Measurements from ENCODE around the gene SNRNP200. TPM values are rescaled to one million over a fixed set of nuclear protein-coding genes. Genes with fewer than 3 reads are reported as not detected.
A peak's percentile ranks its signal among the peaks of the same experiment; 100 is the strongest.
"Not testable (repeated sequence)": the region's sequence is repeated elsewhere in the genome, so short reads cannot be mapped to it uniquely, and the experiment has no call there.

Gene SNRNP200
- total RNA-seq, 2 experiments from 2014 or later, result 196 to 202 TPM

- no peak for DNase-seq
- Mint-ChIP-seq H3K4me1 (peaks cover 42% of the 10 kb centered on the region), H3K9me3 (no peaks in the 10 kb centered on the region), H3K27me3 (peaks cover 2% of the 10 kb centered on the region), H3K36me3 (peaks cover 16% of the 10 kb centered on the region), H3K27ac (no peak overlapping the region), H3K4me3 (no peak overlapping the region)
These were observed 11.7 kb upstream of the SNRNP200 start for GRCh38 chr2:96316999-96317398.

DNA sequence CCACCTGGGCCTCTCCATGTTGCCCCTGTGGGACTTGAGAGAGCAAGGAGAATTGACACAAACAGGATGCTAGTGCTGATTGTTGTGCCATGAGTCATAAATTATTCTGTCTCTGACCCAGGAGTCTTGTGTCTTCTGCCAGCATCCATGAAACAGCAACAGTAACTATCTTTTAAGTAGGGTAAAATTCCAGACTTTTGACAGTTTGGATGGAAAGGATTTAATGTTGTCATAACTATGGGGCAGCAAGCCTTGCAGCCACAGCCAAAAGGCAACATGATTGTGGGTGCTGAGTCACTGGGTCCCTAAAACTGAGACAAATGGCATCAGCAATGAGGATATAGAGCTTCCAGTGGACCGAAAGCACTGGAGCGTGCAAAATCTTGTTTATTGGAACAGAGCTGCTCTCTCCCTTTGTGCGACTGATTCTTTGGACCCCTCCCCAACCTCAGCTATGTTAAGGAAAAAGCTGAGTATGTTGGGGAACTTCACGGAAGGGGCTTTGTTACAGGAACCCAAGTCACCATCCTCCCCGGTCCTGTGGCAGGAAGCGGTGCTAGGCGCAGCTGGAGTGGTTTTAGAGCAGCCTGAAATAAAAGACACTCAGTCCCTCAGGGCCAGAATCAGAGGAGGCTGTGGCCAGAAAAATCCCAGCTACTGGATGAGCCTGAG lies 10.2 kb upstream of the SNRNP200 start:
- Mint-ChIP-seq H3K27ac (peak overlapping the region; percentile 59), H3K4me1 (peaks cover 42% of the 10 kb centered on the region), H3K4me3 (no peak overlapping the region), H3K36me3 (peaks cover 15% of the 10 kb centered on the region), H3K27me3 (no peaks in the 10 kb centered on the region), H3K9me3 (no peaks in the 10 kb centered on the region)
- no peak for DNase-seq

DNA sequence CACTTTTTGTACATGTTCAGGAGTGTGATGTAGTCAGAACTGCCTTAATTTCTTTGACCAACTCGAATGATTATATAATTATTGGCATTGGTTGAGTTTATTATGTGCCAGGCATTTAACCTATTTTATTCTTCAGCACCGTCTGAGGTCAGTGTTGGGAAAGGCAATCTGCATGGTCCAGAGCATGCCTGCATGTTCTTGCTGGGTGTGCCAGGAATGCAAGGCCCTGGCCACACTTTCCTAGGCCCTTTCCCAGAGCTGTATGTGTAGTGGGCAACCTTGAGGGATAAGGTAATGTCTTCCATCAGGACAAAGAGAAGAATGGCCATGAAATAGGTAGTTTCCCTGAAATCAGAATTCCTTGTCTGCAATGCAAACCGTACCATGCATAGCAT lies 9.7 kb upstream of the SNRNP200 start:
- H3K27ac Mint-ChIP-seq, result no peak overlapping the region
- H3K27me3 Mint-ChIP-seq, result no peaks in the 10 kb centered on the region
- peaks cover 40% of the 10 kb centered on the region for H3K4me1 Mint-ChIP-seq
- H3K9me3 Mint-ChIP-seq, result no peaks in the 10 kb centered on the region
- H3K36me3 Mint-ChIP-seq, result peaks cover 15% of the 10 kb centered on the region
- no peak overlapping the region for H3K4me3 Mint-ChIP-seq
- DNase-seq, result no peak

- Mint-ChIP-seq H3K27ac (no peak overlapping the region), H3K27me3 (no peaks in the 10 kb centered on the region), H3K36me3 (peaks cover 21% of the 10 kb centered on the region), H3K9me3 (no peaks in the 10 kb centered on the region), H3K4me1 (peaks cover 33% of the 10 kb centered on the region), H3K4me3 (no peak overlapping the region)
- no peak for DNase-seq
These were observed 2.9 kb upstream of the SNRNP200 start for GRCh38 chr2:96308248-96308647.

GRCh38 chr2:96306370-96306769 lies 1.0 kb upstream of the SNRNP200 start:
- peaks cover 42% of the 10 kb centered on the region for H3K4me1 Mint-ChIP-seq
- DNase-seq, result no peak
- no peaks in the 10 kb centered on the region for H3K9me3 Mint-ChIP-seq
- peaks cover 28% of the 10 kb centered on the region for H3K36me3 Mint-ChIP-seq
- no peaks in the 10 kb centered on the region for H3K27me3 Mint-ChIP-seq
- H3K27ac Mint-ChIP-seq, result peak overlapping the region; percentile 97
- H3K4me3 Mint-ChIP-seq, result peak overlapping the region; percentile 94

- Mint-ChIP-seq H3K4me1 (peaks cover 46% of the 10 kb centered on the region), H3K9me3 (no peaks in the 10 kb centered on the region), H3K4me3 (peak overlapping the region; percentile 94), H3K36me3 (peaks cover 30% of the 10 kb centered on the region), H3K27me3 (no peaks in the 10 kb centered on the region), H3K27ac (peak overlapping the region; percentile 97)
- DNase-seq, result peak; percentile 8
These were observed 598 bp upstream of the SNRNP200 start for GRCh38 chr2:96305979-96306308.

DNA sequence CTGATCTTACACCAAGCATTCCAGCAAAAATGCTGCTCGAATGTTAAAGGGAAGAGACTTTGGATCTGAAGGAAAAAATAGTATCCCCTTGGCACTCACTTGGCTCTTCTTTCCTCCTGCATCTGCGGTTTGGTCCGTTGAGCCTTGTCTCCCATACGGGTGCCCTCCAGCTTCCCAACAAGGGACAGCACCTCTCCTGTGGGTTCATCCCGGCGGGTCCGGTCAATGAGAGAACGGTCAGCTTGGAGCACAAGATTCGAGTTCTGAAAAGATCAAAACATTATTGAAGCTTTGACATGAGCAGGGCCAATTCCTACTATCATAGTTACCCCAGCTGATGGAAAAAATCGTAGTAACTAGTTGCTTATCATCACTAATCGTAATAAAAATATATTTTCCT lies 740 bp downstream of the SNRNP200 start:
- Mint-ChIP-seq H3K4me1 (peaks cover 48% of the 10 kb centered on the region), H3K36me3 (peaks cover 30% of the 10 kb centered on the region)

DNA sequence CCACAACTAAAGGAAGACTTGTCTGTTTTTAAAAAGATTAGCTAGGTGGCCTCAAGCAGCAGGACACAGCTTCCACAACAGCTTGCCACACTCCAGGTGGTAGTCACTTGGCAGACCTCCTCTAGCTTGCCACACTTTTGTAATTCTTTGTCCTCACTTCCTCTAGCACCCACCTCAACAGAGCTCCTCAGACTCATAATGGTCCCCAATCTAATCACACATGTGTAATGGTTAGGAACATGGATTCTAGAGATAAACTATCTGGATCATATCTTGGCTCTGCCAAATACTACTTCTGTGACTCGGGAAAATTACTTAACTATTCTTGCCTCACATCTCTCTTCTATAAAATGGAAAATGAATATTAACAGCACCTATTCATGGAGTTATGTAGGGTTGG lies 3.5 kb downstream of the SNRNP200 start:
- peaks cover 41% of the 10 kb centered on the region for H3K36me3 Mint-ChIP-seq
- no peak overlapping the region for H3K4me3 Mint-ChIP-seq

More for the DNA sequence above, 740 bp downstream of the SNRNP200 start:
- DNase-seq, result no peak
- peak overlapping the region; percentile 94 for H3K4me3 Mint-ChIP-seq
- H3K27me3 Mint-ChIP-seq, result no peaks in the 10 kb centered on the region
- peak overlapping the region; percentile 97 for H3K27ac Mint-ChIP-seq
- H3K9me3 Mint-ChIP-seq, result no peaks in the 10 kb centered on the region

GRCh38 chr2:96296925-96297324 lies 8.4 kb downstream of the SNRNP200 start:
- H3K4me1 Mint-ChIP-seq, result peaks cover 15% of the 10 kb centered on the region
- no peak for DNase-seq
- H3K27ac Mint-ChIP-seq, result no peak overlapping the region
- H3K36me3 Mint-ChIP-seq, result peaks cover 29% of the 10 kb centered on the region
- no peak overlapping the region for H3K4me3 Mint-ChIP-seq
- no peaks in the 10 kb centered on the region for H3K27me3 Mint-ChIP-seq
- no peaks in the 10 kb centered on the region for H3K9me3 Mint-ChIP-seq

More for the DNA sequence above, 3.5 kb downstream of the SNRNP200 start:
- Mint-ChIP-seq H3K27me3 (no peaks in the 10 kb centered on the region), H3K9me3 (no peaks in the 10 kb centered on the region), H3K27ac (peak overlapping the region; percentile 57), H3K4me1 (peaks cover 45% of the 10 kb centered on the region)
- DNase-seq, result no peak

DNA sequence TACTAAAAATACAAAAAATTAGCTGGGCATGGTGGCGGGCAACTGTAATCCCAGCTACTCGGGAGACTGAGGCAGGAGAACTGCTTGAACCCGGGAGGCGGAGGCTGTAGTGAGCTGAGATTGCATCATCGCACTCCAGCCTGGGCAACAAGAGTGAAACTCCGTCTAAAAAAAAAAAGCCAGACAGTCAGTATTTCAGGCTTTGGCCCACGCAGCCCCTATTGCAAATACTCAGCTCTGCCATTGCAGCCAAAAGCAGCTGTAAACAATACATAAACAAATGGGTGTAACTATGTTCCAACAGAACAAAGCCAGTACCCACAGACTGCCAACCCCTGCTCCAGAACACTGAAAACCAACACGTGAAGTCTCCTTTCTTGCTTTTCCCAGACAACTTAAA lies 11.1 kb downstream of the SNRNP200 start:
- not testable (repeated sequence) for H3K27me3 Mint-ChIP-seq

DNA sequence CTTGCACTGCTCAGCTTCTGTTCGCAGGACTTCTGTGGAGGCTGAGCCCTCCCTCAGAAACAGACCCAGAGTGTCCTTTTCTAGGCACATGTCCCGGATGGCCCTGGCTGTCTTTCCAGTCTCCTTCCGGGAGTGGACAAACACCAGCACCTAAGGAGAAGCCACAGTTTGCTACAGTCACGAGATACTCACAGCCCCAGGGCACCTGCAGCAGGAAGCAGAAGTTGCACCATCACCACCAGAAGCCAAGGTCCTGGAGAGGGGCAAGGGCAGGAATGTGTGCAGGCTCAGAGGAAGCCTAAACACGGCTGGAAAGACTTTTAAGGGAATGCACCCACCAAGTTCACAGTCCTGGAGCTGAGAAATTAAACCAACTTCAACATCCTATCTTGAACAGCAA lies 13.6 kb downstream of the SNRNP200 start:
- no peak overlapping the region for H3K27ac Mint-ChIP-seq
- no peaks in the 10 kb centered on the region for H3K9me3 Mint-ChIP-seq
- no peak overlapping the region for H3K4me3 Mint-ChIP-seq
- H3K36me3 Mint-ChIP-seq, result peaks cover 34% of the 10 kb centered on the region
- H3K27me3 Mint-ChIP-seq, result no peaks in the 10 kb centered on the region
- no peak for DNase-seq
- H3K4me1 Mint-ChIP-seq, result no peaks in the 10 kb centered on the region

More for the DNA sequence above, 11.1 kb downstream of the SNRNP200 start:
- H3K4me1 Mint-ChIP-seq, H3K9me3 Mint-ChIP-seq, H3K27ac Mint-ChIP-seq, DNase-seq, H3K4me3 Mint-ChIP-seq: not testable (repeated sequence)
- H3K36me3 Mint-ChIP-seq, result peaks cover 28% of the 10 kb centered on the region

GRCh38 chr2:96287273-96287856 lies 18.0 kb downstream of the SNRNP200 start:
- peak overlapping the region; percentile 11 for H3K27ac Mint-ChIP-seq
- no peaks in the 10 kb centered on the region for H3K4me1 Mint-ChIP-seq
- DNase-seq, result no peak
- H3K27me3 Mint-ChIP-seq, result no peaks in the 10 kb centered on the region
- H3K9me3 Mint-ChIP-seq, result no peaks in the 10 kb centered on the region
- H3K36me3 Mint-ChIP-seq, result peaks cover 23% of the 10 kb centered on the region
- no peak overlapping the region for H3K4me3 Mint-ChIP-seq

- no peak overlapping the region for H3K4me3 Mint-ChIP-seq
- H3K36me3 Mint-ChIP-seq, result peaks cover 28% of the 10 kb centered on the region
- no peak for DNase-seq
- no peaks in the 10 kb centered on the region for H3K9me3 Mint-ChIP-seq
- H3K4me1 Mint-ChIP-seq, result peaks cover 6% of the 10 kb centered on the region
- no peaks in the 10 kb centered on the region for H3K27me3 Mint-ChIP-seq
- no peak overlapping the region for H3K27ac Mint-ChIP-seq
These were observed 28.4 kb downstream of the SNRNP200 start for GRCh38 chr2:96276787-96277499.

DNA sequence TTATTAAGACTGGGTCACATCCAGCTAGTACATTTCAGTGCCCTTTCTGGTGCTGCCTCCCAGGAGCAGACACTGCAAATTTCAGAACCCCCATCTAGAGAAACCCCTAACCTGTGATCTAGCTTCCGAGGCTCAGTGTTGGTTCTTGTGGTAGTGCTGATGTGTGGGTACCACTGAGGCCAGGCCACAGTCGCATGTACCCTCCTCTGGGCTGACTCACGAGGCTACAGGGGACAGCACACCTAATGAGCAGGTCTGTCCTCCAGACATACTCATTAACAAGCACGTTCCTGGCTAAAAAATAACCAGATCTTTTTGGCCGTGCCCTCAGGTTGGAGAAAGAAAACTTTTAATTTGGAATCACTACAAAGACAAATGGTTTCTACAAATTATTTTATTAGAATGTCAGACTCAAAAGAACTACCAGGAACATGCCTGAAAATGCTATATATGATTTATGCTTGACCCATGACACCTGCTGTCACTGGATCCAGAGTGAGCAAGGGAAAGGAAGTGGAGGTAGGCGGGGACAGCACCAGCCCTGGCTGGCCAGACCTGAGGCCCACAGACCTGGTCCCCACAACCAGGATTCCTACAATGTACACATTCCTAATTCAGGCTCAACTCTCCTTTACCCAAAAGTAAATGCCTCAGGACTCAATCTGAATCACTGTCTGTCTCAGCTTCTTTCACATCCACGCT lies 30.8 kb downstream of the SNRNP200 start:
- peak overlapping the region; percentile 56 for H3K27ac Mint-ChIP-seq
- no peak for DNase-seq
- H3K36me3 Mint-ChIP-seq, result peaks cover 27% of the 10 kb centered on the region
- no peaks in the 10 kb centered on the region for H3K27me3 Mint-ChIP-seq
- no peak overlapping the region for H3K4me3 Mint-ChIP-seq
- H3K9me3 Mint-ChIP-seq, result no peaks in the 10 kb centered on the region
- peaks cover 6% of the 10 kb centered on the region for H3K4me1 Mint-ChIP-seq

- Mint-ChIP-seq H3K9me3 (no peaks in the 10 kb centered on the region), H3K27me3 (no peaks in the 10 kb centered on the region), H3K4me1 (peaks cover 6% of the 10 kb centered on the region), H3K27ac (no peak overlapping the region), H3K36me3 (peaks cover 23% of the 10 kb centered on the region), H3K4me3 (no peak overlapping the region)
- no peak for DNase-seq
These were observed 31.6 kb downstream of the SNRNP200 start for GRCh38 chr2:96273763-96274162.

Measured in activated naive CD8-positive, alpha-beta T cell treated with anti-CD3 and anti-CD28 coated beads for 36 hours (primary cell).